Liver (tissue), 9 donors: ENCODE results near the gene RUNX1. TPM values are rescaled to one million over a fixed set of nuclear protein-coding genes. Genes with fewer than 3 reads are reported as not detected.

Experiments
- DNase-seq: peaks from one replicate; pipeline ENCODE4 v3.0.0-alpha.2; 2017; ENCODE audit warnings: low spot score
- H3K27ac ChIP-seq, 2 donors: one replicate each; pipeline ENCODE4 v1.7.0; 2013; ENCODE audit warnings: inconsistent platforms in 2 of 2, low read length in 2 of 2, control low read depth in 1 of 2, low read depth in 1 of 2, mild to moderate bottlenecking in 1 of 2
- H3K27me3 ChIP-seq, 4 donors: one replicate each; pipeline versions ENCODE4 v1.6.1 to v1.7.0; 2013; ENCODE audit warnings: low read length in 3 of 4, inconsistent platforms in 1 of 4, mild to moderate bottlenecking in 1 of 4, moderate library complexity in 1 of 4; ENCODE audit not compliant: control insufficient read depth in 4 of 4, insufficient read depth in 4 of 4
- H3K36me3 ChIP-seq, 4 donors: one replicate each; pipeline versions ENCODE4 v1.6.1 to v1.7.0; 2013; ENCODE audit warnings: low read length in 3 of 4, mild to moderate bottlenecking in 3 of 4, low read depth in 1 of 4, moderate library complexity in 1 of 4; ENCODE audit not compliant: control insufficient read depth in 4 of 4, insufficient read depth in 3 of 4
- H3K4me1 ChIP-seq, 4 donors: one replicate each; pipeline versions ENCODE4 v1.6.1 to v1.7.0; 2013; ENCODE audit warnings: low read length in 3 of 4, mild to moderate bottlenecking in 3 of 4, moderate library complexity in 1 of 4; ENCODE audit not compliant: control insufficient read depth in 4 of 4, insufficient read depth in 4 of 4
- H3K4me3 ChIP-seq, 3 donors: one replicate each; pipeline versions ENCODE4 v1.6.1 to v1.7.0; 2013; ENCODE audit warnings: low read length in 3 of 3, control low read depth in 1 of 3, low read depth in 1 of 3, mild to moderate bottlenecking in 1 of 3
- H3K9ac ChIP-seq, 2 donors: one replicate each; pipeline ENCODE4 v1.7.0; 2013; ENCODE audit warnings: low read length in 2 of 2, mild to moderate bottlenecking in 2 of 2, moderate library complexity in 2 of 2, control low read depth in 1 of 2, low read depth in 1 of 2
- H3K9me3 ChIP-seq, 4 donors: one replicate each; pipeline versions ENCODE4 v1.6.1 to v1.7.0; 2013; ENCODE audit warnings: low read length in 3 of 4; ENCODE audit not compliant: control insufficient read depth in 4 of 4
- ATF3 ChIP-seq: IDR thresholded peaks from 2 replicates; pipeline ENCODE4 v1.6.1; 2016; ENCODE audit warnings: antibody characterized with exemption
- CTCF ChIP-seq: fragments of 150-350 bp; IDR thresholded peaks from 2 replicates; pipeline ENCODE4 v1.5.1; 2017; ENCODE audit warnings: improper control_type of control experiment, low read depth, low read length; ENCODE audit not compliant: missing input control
- EGR1 ChIP-seq, 2 donors: IDR thresholded peaks; 2 replicates each; pipeline ENCODE4 v1.6.1; 2016 to 2018; ENCODE audit warnings: antibody characterized with exemption in 2 of 2, low read depth in 2 of 2
- FOXA1 ChIP-seq: IDR thresholded peaks from 2 replicates; pipeline ENCODE4 v1.6.1; 2016; ENCODE audit warnings: antibody characterized with exemption
- FOXA2 ChIP-seq: IDR thresholded peaks from 2 replicates; pipeline ENCODE4 v1.6.1; 2016; ENCODE audit warnings: antibody characterized with exemption
- GABPA ChIP-seq, 2 donors: IDR thresholded peaks in 1 of 2; conservative IDR thresholded peaks in 1 of 2; 2 replicates each; pipeline ENCODE4 v1.6.1; 2016; ENCODE audit warnings: antibody characterized with exemption in 2 of 2, mild to moderate bottlenecking in 1 of 2, moderate library complexity in 1 of 2
- HNF4A ChIP-seq, 2 donors: conservative IDR thresholded peaks; 2 replicates each; pipeline ENCODE4 v1.6.1; 2016; ENCODE audit warnings: antibody characterized with exemption in 2 of 2, mild to moderate bottlenecking in 2 of 2
- HNF4G ChIP-seq: IDR thresholded peaks from 2 replicates; pipeline ENCODE4 v1.6.1; 2016; ENCODE audit warnings: antibody characterized with exemption
- JUND ChIP-seq, 2 donors: IDR thresholded peaks; 2 replicates each; pipeline ENCODE4 v1.6.1; 2016; ENCODE audit warnings: antibody characterized with exemption in 2 of 2
- MAX ChIP-seq: IDR thresholded peaks from 2 replicates; pipeline ENCODE4 v1.6.1; 2016; ENCODE audit warnings: antibody characterized with exemption
- NR2F2 ChIP-seq: IDR thresholded peaks from 2 replicates; pipeline ENCODE4 v1.6.1; 2016; ENCODE audit warnings: antibody characterized with exemption
- RAD21 ChIP-seq, 2 donors: IDR thresholded peaks; 2 replicates each; pipeline ENCODE4 v1.6.1; 2016; ENCODE audit warnings: antibody characterized with exemption in 2 of 2, mild to moderate bottlenecking in 2 of 2
- REST ChIP-seq: IDR thresholded peaks from 2 replicates; pipeline ENCODE4 v1.6.1; 2016; ENCODE audit warnings: antibody characterized with exemption, mild to moderate bottlenecking
- RXRA ChIP-seq, 2 donors: IDR thresholded peaks; 2 replicates each; pipeline ENCODE4 v1.6.1; 2017 to 2018; ENCODE audit warnings: antibody characterized with exemption in 2 of 2, mild to moderate bottlenecking in 1 of 2
- SP1 ChIP-seq: IDR thresholded peaks from 2 replicates; pipeline ENCODE4 v1.6.1; 2018; ENCODE audit warnings: antibody characterized with exemption, mild to moderate bottlenecking
- TAF1 ChIP-seq: conservative IDR thresholded peaks from 2 replicates; pipeline ENCODE4 v1.6.1; 2016; ENCODE audit warnings: antibody characterized with exemption, mild to moderate bottlenecking
- YY1 ChIP-seq: IDR thresholded peaks from 2 replicates; pipeline ENCODE4 v1.6.1; 2016; ENCODE audit warnings: antibody characterized with exemption, mild to moderate bottlenecking
- ZBTB33 ChIP-seq: IDR thresholded peaks from 2 replicates; pipeline ENCODE4 v1.6.1; 2016; ENCODE audit warnings: antibody characterized with exemption
- WGBS: extraction: QIAGEN DNeasy Blood & Tissue Kit; methylation state at CpG from one replicate; pipeline ENCODE4 v1.1.7; 2013; 5-methylcytosine and 5-hydroxymethylcytosine counted together
- polyA plus RNA-seq, 2 donors: library from polyadenylated mRNA; stranded (reverse) in 1 of 2; unstranded in 1 of 2; fragments of 200-250 nt in 1 of 2; fragments of >200 nt in 1 of 2; fragmentation: Nextera tagmentation in 1 of 2; extraction: Ambion mirVana in 1 of 2; gene quantifications; one replicate each; pipeline versions ENCODE4 v1.2.1 to v1.2.3, GENCODE V29; 2013 to 2015
- total RNA-seq, 2 donors: library from RNA; depleted of rRNA; stranded (reverse); fragments of >200 nt; gene quantifications; one replicate each; pipeline ENCODE4 v1.2.3, GENCODE V29; 2014
- donor health status: healthy.
- donor health status: healthy.
- donor health status: healthy.
- donor health status: healthy.
- donor health status: healthy.

The RUNX1 gene
- total and polyA plus RNA-seq, 4 donors = 0.98 to 7.2 (median 3.1) TPM

- H3K4me1 ChIP-seq = peaks cover 0 to 3% (median 3%) of the 10 kb centered on the region in 4 donors
- no peaks in the 10 kb centered on the region for H3K9me3 ChIP-seq
- H3K9ac ChIP-seq = no peak overlapping the region
- no peak overlapping the region for H3K4me3 ChIP-seq
- DNase-seq = no peak
- H3K27me3 ChIP-seq = peaks cover 0 to 2% (median 0%) of the 10 kb centered on the region in 4 donors
- TF ChIP-seq REST (no peak), YY1 (no peak), ATF3 (no peak), ZBTB33 (no peak), EGR1 (IDR thresholded peaks at IDR 0.05; ENCODE audit: low read depth in 2 of 2) (no peak), SP1 (no peak), JUND (IDR thresholded peaks at IDR 0.05) (no peak), HNF4G (no peak), RAD21 (IDR thresholded peaks at IDR 0.05) (no peak), NR2F2 (no peak)
- H3K27ac ChIP-seq = no peak overlapping the region
- 84% methylated on average over 8 of the region's 8 CpGs for WGBS
- no peaks in the 10 kb centered on the region for H3K36me3 ChIP-seq
Measured at GRCh38 chr21:35044770-35045541, 4.1 kb downstream of the RUNX1 start.

GRCh38 chr21:35044128-35044527, 5.0 kb downstream of the RUNX1 start:
- no peak for DNase-seq

More at GRCh38 chr21:35044128-35044527, 5.0 kb downstream of the RUNX1 start:
- no peaks in the 10 kb centered on the region for H3K36me3 ChIP-seq
- no peaks in the 10 kb centered on the region for H3K9me3 ChIP-seq
- H3K27ac ChIP-seq = no peak overlapping the region
- peaks cover 0 to 2% (median 0%) of the 10 kb centered on the region in 4 donors for H3K27me3 ChIP-seq
- no peak for TF ChIP-seq RXRA (IDR thresholded peaks at IDR 0.05)
- TF ChIP-seq REST = no peak
- TF ChIP-seq HNF4G = no peak
- no peak for TF ChIP-seq GABPA (IDR thresholded peaks at IDR 0.05 in 1 of 2, conservative IDR thresholded peaks at IDR 0.05 in 1 of 2)
- no peak for TF ChIP-seq YY1
- TF ChIP-seq EGR1 (IDR thresholded peaks at IDR 0.05; ENCODE audit: low read depth in 2 of 2) = no peak
- no peak for TF ChIP-seq FOXA1
- no peak for TF ChIP-seq NR2F2
- TF ChIP-seq JUND (IDR thresholded peaks at IDR 0.05) = no peak
- no peak for TF ChIP-seq CTCF
- no peak for TF ChIP-seq HNF4A (conservative IDR thresholded peaks at IDR 0.05)
- no peak for TF ChIP-seq SP1
- TF ChIP-seq MAX = no peak
- TF ChIP-seq FOXA2 = no peak
- TF ChIP-seq TAF1 = no peak
- TF ChIP-seq ATF3 = no peak
- H3K4me1 ChIP-seq = peaks cover 0 to 6% (median 5%) of the 10 kb centered on the region in 4 donors
- no peak overlapping the region for H3K9ac ChIP-seq
- 86% methylated on average over 3 of the region's 3 CpGs for WGBS
- no peak overlapping the region for H3K4me3 ChIP-seq
